Midbrain (tissue), 1 donor: ENCODE data around the gene GHRH.
A peak's percentile ranks its signal among the peaks of the same experiment; 100 is the strongest.

ENCODE experiments used
- DNase-seq: peaks from one replicate; lab custom pipeline; 2025; lab: John Stamatoyannopoulos, UW

Gene GHRH

GRCh38 chr20:37262505-37262904 is 891 bp upstream of the GHRH start:
- DNase-seq, result no peak

GRCh38 chr20:37260923-37261322 is 691 bp downstream of the GHRH start:
- no peak for DNase-seq

GRCh38 chr20:37259865-37260264 is 1.7 kb downstream of the GHRH start:
- DNase-seq, result no peak

GRCh38 chr20:37259031-37259430 is 2.6 kb downstream of the GHRH start:
- no peak for DNase-seq

- DNase-seq, result no peak
These were observed 3.6 kb downstream of the GHRH start for GRCh38 chr20:37257988-37258387.

GRCh38 chr20:37257530-37257929 is 4.1 kb downstream of the GHRH start:
- no peak for DNase-seq

- DNase-seq, result no peak
These were observed 5.3 kb downstream of the GHRH start for GRCh38 chr20:37256286-37256685.

- no peak for DNase-seq
These were observed 7.3 kb downstream of the GHRH start for GRCh38 chr20:37254114-37254878.

GRCh38 chr20:37253087-37253486 is 8.5 kb downstream of the GHRH start:
- DNase-seq, result no peak

GRCh38 chr20:37251825-37252477 is 9.7 kb downstream of the GHRH start:
- peak; percentile 17 for DNase-seq

- DNase-seq, result no peak
These were observed 12.3 kb downstream of the GHRH start for GRCh38 chr20:37249304-37249703.

GRCh38 chr20:37247547-37247946 is 14.1 kb downstream of the GHRH start:
- no peak for DNase-seq

GRCh38 chr20:37246736-37247135 is 14.9 kb downstream of the GHRH start:
- DNase-seq, result no peak

GRCh38 chr20:37245216-37246150 is 16.1 kb downstream of the GHRH start:
- no peak for DNase-seq

- DNase-seq, result no peak
These were observed 17.0 kb downstream of the GHRH start for GRCh38 chr20:37244572-37244957.

- no peak for DNase-seq
These were observed 17.6 kb downstream of the GHRH start for GRCh38 chr20:37243937-37244571.

GRCh38 chr20:37243076-37243936 is 18.3 kb downstream of the GHRH start:
- DNase-seq, result no peak

GRCh38 chr20:37242503-37242902 is 19.1 kb downstream of the GHRH start:
- DNase-seq, result no peak

- no peak for DNase-seq
These were observed 21.1 kb downstream of the GHRH start for GRCh38 chr20:37240337-37241067.

- DNase-seq, result no peak
These were observed 22.6 kb downstream of the GHRH start for GRCh38 chr20:37238935-37239451.
